Measurements from ENCODE around the gene ZNF711. TPM values are rescaled to one million over a fixed set of nuclear protein-coding genes. Genes with fewer than 3 reads are reported as not detected.

Gene ZNF711
- total RNA-seq = 1 to 10 TPM; 2.6 to 6.8 (median 4.0) TPM

DNA sequence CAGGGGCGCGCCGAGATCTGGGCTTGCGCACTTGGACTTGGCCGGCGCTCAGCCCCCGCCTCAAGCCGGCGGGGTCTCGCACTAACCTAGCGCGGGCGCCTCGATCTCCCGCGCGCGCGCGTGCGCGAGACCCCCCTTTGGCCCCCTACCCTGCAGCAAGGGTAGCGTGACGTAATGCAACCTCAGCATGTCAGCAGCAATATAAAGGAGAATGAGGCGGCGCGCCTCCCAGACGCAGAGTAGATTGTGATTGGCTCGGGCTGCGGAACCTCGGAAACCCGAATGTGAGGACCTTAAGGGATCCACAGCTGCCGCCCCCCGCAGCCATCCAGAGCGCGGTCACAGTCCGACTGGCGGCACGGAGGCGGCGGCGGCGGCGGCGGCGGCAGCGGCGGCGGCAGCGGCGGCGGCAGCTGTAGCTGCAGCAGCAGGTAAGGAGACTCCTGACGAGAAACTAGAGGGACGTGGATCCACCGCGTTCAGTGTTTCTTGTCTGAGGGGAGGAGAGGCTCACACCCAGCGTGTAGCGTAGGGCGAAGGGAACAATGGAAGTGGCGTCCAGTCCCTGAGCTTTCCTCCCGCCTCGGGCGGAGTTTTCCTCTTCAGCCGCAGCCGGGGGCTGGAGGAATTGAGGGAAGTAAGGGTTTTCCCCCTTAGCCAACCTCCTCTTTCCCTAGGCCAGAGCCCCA lies at the start of gene ZNF711, which contains the start of gene SATL1:
TSS of gene ZNF711 (plus strand) at position 231 of the 689 bp plus-strand sequence. CDS start 3,582 bp downstream, outside the sequence.
TSS of gene SATL1 (minus strand) at position 19 of the 689 bp plus-strand sequence. CDS start 134,811 bp downstream, outside the sequence.
- no peaks in the 10 kb centered on the region for H3K4me1 ChIP-seq
- TF ChIP-seq POLR2A (IDR thresholded peaks at IDR 0.05) (no peak), EP300 (IDR thresholded peaks at IDR 0.05) (no peak), POLR2AphosphoS5 (IDR thresholded peaks at IDR 0.05) (no peak)
- TF ChIP-seq, protein P1, sequence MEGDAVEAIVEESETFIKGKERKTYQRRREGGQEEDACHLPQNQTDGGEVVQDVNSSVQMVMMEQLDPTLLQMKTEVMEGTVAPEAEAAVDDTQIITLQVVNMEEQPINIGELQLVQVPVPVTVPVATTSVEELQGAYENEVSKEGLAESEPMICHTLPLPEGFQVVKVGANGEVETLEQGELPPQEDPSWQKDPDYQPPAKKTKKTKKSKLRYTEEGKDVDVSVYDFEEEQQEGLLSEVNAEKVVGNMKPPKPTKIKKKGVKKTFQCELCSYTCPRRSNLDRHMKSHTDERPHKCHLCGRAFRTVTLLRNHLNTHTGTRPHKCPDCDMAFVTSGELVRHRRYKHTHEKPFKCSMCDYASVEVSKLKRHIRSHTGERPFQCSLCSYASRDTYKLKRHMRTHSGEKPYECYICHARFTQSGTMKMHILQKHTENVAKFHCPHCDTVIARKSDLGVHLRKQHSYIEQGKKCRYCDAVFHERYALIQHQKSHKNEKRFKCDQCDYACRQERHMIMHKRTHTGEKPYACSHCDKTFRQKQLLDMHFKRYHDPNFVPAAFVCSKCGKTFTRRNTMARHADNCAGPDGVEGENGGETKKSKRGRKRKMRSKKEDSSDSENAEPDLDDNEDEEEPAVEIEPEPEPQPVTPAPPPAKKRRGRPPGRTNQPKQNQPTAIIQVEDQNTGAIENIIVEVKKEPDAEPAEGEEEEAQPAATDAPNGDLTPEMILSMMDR (IDR thresholded peaks at IDR 0.05) = no peak
- peak; percentile 62 to 72 for DNase-seq (ENCODE audit: low spot score in 2 of 2)
- no peaks in the 10 kb centered on the region for H3K36me3 ChIP-seq
- peak within 1 kb of the TSS; percentile 59 for H3K4me3 ChIP-seq
- peak within 1 kb of the TSS; percentile 65 for H3K27ac ChIP-seq
- WGBS = 19% methylated on average over 38 of the region's 65 CpGs
- no peaks in the 10 kb centered on the region for H3K9me3 ChIP-seq
- H3K27me3 ChIP-seq = no peaks in the 10 kb centered on the region

DNA sequence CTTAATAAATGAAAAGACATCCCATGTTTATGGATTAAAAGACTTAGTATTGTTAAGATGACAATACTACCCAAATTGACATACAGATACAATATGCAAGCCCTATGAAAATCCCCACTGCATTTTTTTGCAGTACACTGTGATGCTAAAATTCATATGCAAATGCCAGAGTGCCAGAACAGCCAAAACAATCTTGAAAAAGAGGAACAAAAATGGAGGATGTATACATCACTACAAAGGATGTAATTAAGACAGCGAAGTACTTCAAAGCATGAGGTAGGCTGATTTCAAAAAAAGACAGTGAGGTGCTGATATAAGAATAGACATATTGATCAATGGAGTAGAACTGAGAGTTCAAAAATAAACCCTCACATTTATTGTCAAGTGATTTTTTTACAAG lies 47.5 kb upstream of the ZNF711 start:
- WGBS = 66% methylated on average over 1 of the region's 1 CpG
- TF ChIP-seq POLR2AphosphoS5 (IDR thresholded peaks at IDR 0.05) (no peak), EP300 (IDR thresholded peaks at IDR 0.05) (no peak), POLR2A (IDR thresholded peaks at IDR 0.05) (no peak)
- TF ChIP-seq, protein P1 (IDR thresholded peaks at IDR 0.05) = no peak
- no peak for DNase-seq (ENCODE audit: low spot score in 2 of 2)
- no peaks in the 10 kb centered on the region for H3K4me1 ChIP-seq
- H3K4me3 ChIP-seq = no peak overlapping the region
- no peaks in the 10 kb centered on the region for H3K27me3 ChIP-seq
- no peak overlapping the region for H3K27ac ChIP-seq
- H3K36me3 ChIP-seq = no peaks in the 10 kb centered on the region
- no peaks in the 10 kb centered on the region for H3K9me3 ChIP-seq

DNA sequence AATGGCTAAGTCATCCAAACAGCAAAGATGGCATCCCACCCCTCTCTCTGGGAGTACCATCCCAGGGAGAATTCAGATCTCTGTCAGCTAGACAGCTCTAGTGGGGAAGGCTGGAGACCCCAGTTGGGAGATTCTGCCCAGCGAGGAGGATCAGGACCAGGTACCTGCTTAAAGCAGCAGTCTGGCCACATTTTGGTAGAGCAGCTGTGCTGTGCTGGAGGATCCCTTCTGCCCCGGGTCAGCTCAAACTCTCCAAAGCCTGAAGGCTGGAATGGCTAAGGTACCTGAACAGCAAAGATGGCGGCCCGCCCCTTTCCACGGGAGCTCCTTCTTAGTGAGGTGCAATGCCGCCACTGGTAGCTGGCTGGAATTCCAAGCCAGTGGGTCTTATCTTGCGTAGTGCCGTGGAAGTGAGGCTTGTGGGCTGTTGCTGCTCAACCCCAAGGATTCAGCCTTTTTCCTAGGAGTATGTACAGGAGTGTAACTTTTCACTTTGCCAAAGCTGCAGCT lies 40.3 kb upstream of the ZNF711 start:
- no peak for TF ChIP-seq EP300 (IDR thresholded peaks at IDR 0.05)
- no peak for TF ChIP-seq POLR2AphosphoS5 (IDR thresholded peaks at IDR 0.05)
- TF ChIP-seq POLR2A (IDR thresholded peaks at IDR 0.05) = no peak
- TF ChIP-seq, protein P1 (IDR thresholded peaks at IDR 0.05) = no peak
- Histone ChIP-seq H3K4me1 (no peaks in the 10 kb centered on the region), H3K27ac (no peak overlapping the region), H3K36me3 (no peaks in the 10 kb centered on the region), H3K27me3 (no peaks in the 10 kb centered on the region), H3K4me3 (no peak overlapping the region), H3K9me3 (no peaks in the 10 kb centered on the region)
- 80% methylated on average over 3 of the region's 8 CpGs for WGBS
- no peak for DNase-seq (ENCODE audit: low spot score in 2 of 2)

DNA sequence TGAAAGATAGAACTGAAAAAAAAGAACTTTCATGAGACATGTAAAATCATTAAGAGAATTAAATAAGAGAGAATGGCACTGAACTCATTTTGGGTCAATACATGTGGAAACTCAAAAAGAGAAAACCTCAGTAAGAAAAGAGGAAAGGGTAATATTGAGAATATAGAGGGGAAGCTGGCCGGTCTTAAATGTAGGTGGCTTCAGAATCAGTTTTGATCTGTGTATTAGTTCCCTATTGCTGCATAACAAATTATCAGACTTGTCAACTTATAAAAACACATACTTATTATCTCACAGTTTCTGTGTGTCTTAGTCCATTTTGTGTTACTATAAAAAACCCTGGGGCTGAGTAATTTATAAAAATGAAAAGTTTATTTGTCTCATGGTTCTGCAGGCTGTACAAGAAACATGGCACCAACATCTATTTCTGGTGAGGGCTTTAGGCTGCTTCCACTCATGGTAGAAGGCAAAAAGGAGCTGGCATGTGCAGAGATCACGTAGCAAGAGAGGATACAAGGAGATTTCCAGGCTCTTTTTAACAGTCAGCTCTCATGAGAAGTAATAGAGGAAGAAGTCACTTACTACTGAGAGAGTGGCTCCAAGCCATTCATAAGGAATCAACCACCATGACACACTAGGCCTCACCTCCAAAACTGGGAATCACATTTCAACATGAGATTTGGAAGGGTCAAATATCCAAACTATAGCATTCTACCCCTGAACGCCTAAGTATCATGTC lies 29.8 kb upstream of the ZNF711 start:
- Histone ChIP-seq H3K9me3 (no peaks in the 10 kb centered on the region), H3K27me3 (no peaks in the 10 kb centered on the region), H3K4me1 (no peaks in the 10 kb centered on the region), H3K36me3 (no peaks in the 10 kb centered on the region), H3K27ac (no peak overlapping the region), H3K4me3 (no peak overlapping the region)
- TF ChIP-seq, protein P1 (IDR thresholded peaks at IDR 0.05) = no peak
- TF ChIP-seq EP300 (IDR thresholded peaks at IDR 0.05) = no peak
- no peak for TF ChIP-seq POLR2A (IDR thresholded peaks at IDR 0.05)
- no peak for TF ChIP-seq POLR2AphosphoS5 (IDR thresholded peaks at IDR 0.05)
- DNase-seq (ENCODE audit: low spot score in 2 of 2) = no peak
- 75% methylated on average over 3 of the region's 3 CpGs for WGBS

DNA sequence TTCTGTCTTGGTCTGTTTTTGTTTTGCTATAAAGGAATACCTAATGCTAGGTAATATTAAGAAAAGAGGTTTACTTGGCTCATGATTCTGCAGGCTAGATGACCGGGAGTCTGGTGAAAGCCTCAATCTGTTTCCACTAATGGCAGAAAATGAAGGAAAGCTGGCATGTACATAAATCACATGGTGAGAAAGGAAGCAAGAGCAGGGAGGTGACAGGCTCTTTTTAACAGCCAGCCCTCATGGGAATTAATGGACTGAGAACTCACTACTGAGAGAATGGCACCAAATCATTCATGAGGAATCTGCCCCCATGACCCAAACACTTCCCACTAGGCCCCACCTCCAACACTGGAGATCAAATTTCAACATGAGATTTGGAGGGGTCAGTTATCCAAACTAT lies 27.8 kb upstream of the ZNF711 start:
- Histone ChIP-seq H3K27ac (no peak overlapping the region), H3K9me3 (no peaks in the 10 kb centered on the region), H3K36me3 (no peaks in the 10 kb centered on the region), H3K27me3 (no peaks in the 10 kb centered on the region), H3K4me1 (no peaks in the 10 kb centered on the region), H3K4me3 (no peak overlapping the region)
- no peak for DNase-seq (ENCODE audit: low spot score in 2 of 2)
- 71% methylated on average over 1 of the region's 1 CpG for WGBS
- no peak for TF ChIP-seq POLR2AphosphoS5 (IDR thresholded peaks at IDR 0.05)
- TF ChIP-seq, protein P1 (IDR thresholded peaks at IDR 0.05) = no peak
- no peak for TF ChIP-seq EP300 (IDR thresholded peaks at IDR 0.05)
- no peak for TF ChIP-seq POLR2A (IDR thresholded peaks at IDR 0.05)
